Uterus (tissue), 4 donors: ENCODE results near the gene S100A16. TPM values are rescaled to one million over a fixed set of nuclear protein-coding genes. Genes with fewer than 3 reads are reported as not detected.
A peak's percentile ranks its signal among the peaks of the same experiment; 100 is the strongest.

Experiments used
- DNase-seq, 2 donors: peaks; one replicate each; pipeline ENCODE4 v3.0.0-alpha.2; 2019 to 2020
- H3K27ac ChIP-seq, 2 donors: fragments of 200-600 bp; sonication (generic); 1 replicate in 1 of 2; 2 replicates in 1 of 2; pipeline ENCODE4 v1.5.1; 2016 to 2018
- H3K27me3 ChIP-seq, 2 donors: fragments of 200-600 bp; sonication (generic); one replicate each; pipeline ENCODE4 v1.5.1; 2018 to 2019; ENCODE audit warnings: control low read depth in 1 of 2
- H3K36me3 ChIP-seq, 2 donors: fragments of 200-600 bp; sonication (generic); one replicate each; pipeline ENCODE4 v1.5.1; 2019; ENCODE audit warnings: control low read depth in 1 of 2
- H3K4me1 ChIP-seq, 2 donors: fragments of 200-600 bp; sonication (generic); one replicate each; pipeline ENCODE4 v1.5.1; 2018 to 2019; ENCODE audit warnings: control low read depth in 1 of 2
- H3K4me3 ChIP-seq, 2 donors: fragments of 200-600 bp; sonication (generic); 1 replicate in 1 of 2; 2 replicates in 1 of 2; pipeline ENCODE4 v1.5.1; 2018 to 2019; ENCODE audit warnings: mild to moderate bottlenecking in 1 of 2
- H3K9me3 ChIP-seq, 2 donors: fragments of 200-600 bp; sonication (generic); one replicate each; pipeline ENCODE4 v1.5.1; 2019; ENCODE audit warnings: control low read depth in 1 of 2
- CTCF ChIP-seq, 4 experiments: fragments of 200-600 bp in 2 of 4; fragments of 450-650 bp in 2 of 4; sonication (generic) in 2 of 4; IDR thresholded peaks; one replicate each; pipeline ENCODE4 v1.5.1; 2016 to 2019; ENCODE audit warnings: antibody characterized with exemption in 4 of 4, mild to moderate bottlenecking in 2 of 4, moderate library complexity in 1 of 4
- POLR2A ChIP-seq, 2 donors: fragments of 450-650 bp; IDR thresholded peaks; one replicate each; pipeline ENCODE4 v1.6.1; 2016; ENCODE audit warnings: antibody characterized with exemption in 2 of 2, mild to moderate bottlenecking in 1 of 2, moderate library complexity in 1 of 2
- intact Hi-C: fragments of 100-400 bp; cut with DNase I; formaldehyde crosslinking; loops from one replicate; pipeline ENCODE4 v1.15.1; 2023; ENCODE audit warnings: low total_unique reads
- total RNA-seq, 4 donors: library from RNA; depleted of rRNA in 3 of 4; stranded (reverse); fragments of >200 nt in 3 of 4; gene quantifications; one replicate each; pipeline versions ENCODE4 v1.1.0 to v1.2.4, GENCODE V29; 2014 to 2023
- donor health status: DM: yes; HTN: yes; CAD: no.

The S100A16 gene
- total RNA-seq, 4 donors from 2014 or later = 57.4 to 122 (median 72.1) TPM

- peaks cover 0 to 6% of the 10 kb centered on the region in 2 donors for H3K4me1 ChIP-seq
- peak within 1 kb of the TSS; percentile 93 to 98 for H3K27ac ChIP-seq
- DNase-seq = peak in 1 of 2 donors; percentile 37
- peak within 1 kb of the TSS; percentile 53 to 78 for H3K4me3 ChIP-seq
- TF ChIP-seq CTCF (IDR thresholded peaks at IDR 0.05) = no peak
- no peak for TF ChIP-seq POLR2A (IDR thresholded peaks at IDR 0.05)
- no peaks in the 10 kb centered on the region for H3K27me3 ChIP-seq
- H3K36me3 ChIP-seq = no peaks in the 10 kb centered on the region
- intact Hi-C loops = no loop called here
- H3K9me3 ChIP-seq = no peaks in the 10 kb centered on the region
Measured at GRCh38 chr1:153627715-153628626, 15.0 kb upstream of the S100A16 start, which contains the start of gene S100A1. Gene S100A1, plus strand, starts transcription at chr1:153628434. Its CDS starts 2,088 bp downstream, at chr1:153630522.

- intact Hi-C loops = no loop called here
- peak; percentile 80 to 84 for DNase-seq
- Histone ChIP-seq H3K36me3 (no peaks in the 10 kb centered on the region), H3K4me3 (peak within 1 kb of the TSS; percentile 53 to 78), H3K27ac (peak within 1 kb of the TSS; percentile 93 to 98), H3K4me1 (peaks cover 0 to 6% of the 10 kb centered on the region in 2 donors), H3K27me3 (no peaks in the 10 kb centered on the region), H3K9me3 (no peaks in the 10 kb centered on the region)
- peak; percentile 38 to 58 for TF ChIP-seq POLR2A (IDR thresholded peaks at IDR 0.05)
- TF ChIP-seq CTCF (IDR thresholded peaks at IDR 0.05) = peak; percentile 31 to 50 (median 42)
Measured at GRCh38 chr1:153626904-153627714, 14.2 kb upstream of the S100A16 start, which contains the start of gene S100A13. Gene S100A13, minus strand, starts transcription at chr1:153627505. Its CDS starts 1,033 bp downstream, at chr1:153626472.

GRCh38 chr1:153626477-153626903, 13.6 kb upstream of the S100A16 start:
- no peak for DNase-seq
- H3K36me3 ChIP-seq = no peaks in the 10 kb centered on the region
- peak overlapping the region; percentile 93 to 98 for H3K27ac ChIP-seq
- peaks cover 0 to 6% of the 10 kb centered on the region in 2 donors for H3K4me1 ChIP-seq
- intact Hi-C loops = no loop called here
- no peaks in the 10 kb centered on the region for H3K27me3 ChIP-seq
- TF ChIP-seq POLR2A (IDR thresholded peaks at IDR 0.05) (no peak), CTCF (IDR thresholded peaks at IDR 0.05) (no peak)
- H3K9me3 ChIP-seq = no peaks in the 10 kb centered on the region
- peak overlapping the region; percentile 53 to 78 for H3K4me3 ChIP-seq

GRCh38 chr1:153624965-153625611, 12.2 kb upstream of the S100A16 start:
- Histone ChIP-seq H3K36me3 (no peaks in the 10 kb centered on the region), H3K9me3 (no peaks in the 10 kb centered on the region), H3K27ac (peak overlapping the region; percentile 93 to 98), H3K4me1 (peaks cover 0 to 6% of the 10 kb centered on the region in 2 donors), H3K27me3 (no peaks in the 10 kb centered on the region), H3K4me3 (no peak overlapping the region)
- intact Hi-C loops = no loop called here
- TF ChIP-seq POLR2A (IDR thresholded peaks at IDR 0.05) (no peak), CTCF (IDR thresholded peaks at IDR 0.05) (no peak)
- DNase-seq = no peak
